ENCODE measurements around the gene DDIT3.
"Not testable (repeated sequence)": the region's sequence is repeated elsewhere in the genome, so short reads cannot be mapped to it uniquely, and the experiment has no call there.

DNA sequence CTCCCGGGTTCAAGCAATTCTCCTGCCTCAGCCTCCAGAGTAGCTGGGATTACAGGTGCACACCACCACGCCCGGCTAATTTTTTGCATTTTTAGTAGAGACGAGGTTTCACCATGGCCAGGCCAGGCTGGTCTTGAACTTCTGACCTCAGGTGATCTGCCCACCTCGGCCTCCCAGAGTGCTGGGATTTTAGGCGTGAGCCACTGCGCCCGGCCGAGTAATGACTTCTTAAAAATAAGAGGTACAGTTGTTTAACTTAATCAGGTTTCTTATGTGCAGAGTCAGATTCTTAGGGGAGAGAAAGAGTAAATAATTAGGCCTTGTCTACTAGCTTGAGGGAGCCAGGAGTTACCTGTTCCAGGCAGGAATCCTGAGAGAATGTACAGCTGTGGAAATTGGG lies 6.1 kb downstream of the DDIT3 start:
- not testable (repeated sequence) for TF ChIP-seq TAF1 (conservative IDR thresholded peaks at IDR 0.05); CTCF (IDR thresholded peaks at IDR 0.05; ENCODE audit: low read depth, low read length, missing input control); HNF4G (IDR thresholded peaks at IDR 0.05); GABPA (IDR thresholded peaks at IDR 0.05 in 1 of 2, conservative IDR thresholded peaks at IDR 0.05 in 1 of 2)
